OCI-LY3 (cell line): ENCODE data around the gene NAA35.

Experiments used
- H2AFZ ChIP-seq: fragments of 200-600, 300-600 bp; shearing (Covaris generic); 2 replicates; pipeline ENCODE4 v1.6.0; 2014; ENCODE audit warnings: antibody characterized with exemption, low read depth, low read length
- H3K27ac ChIP-seq: fragments of 200-600, 300-600 bp; sonication (generic); 2 replicates; pipeline ENCODE4 v1.5.1; 2014; ENCODE audit warnings: mild to moderate bottlenecking, low read length, moderate library complexity, mixed read lengths
- H3K27me3 ChIP-seq: fragments of 200-600, 300-600 bp; sonication (generic); 2 replicates; pipeline ENCODE4 v1.6.1; 2014; ENCODE audit warnings: low read depth, low read length, mixed read lengths
- H3K36me3 ChIP-seq: fragments of 200-600, 300-600 bp; sonication (generic); replicated peaks from 2 replicates; pipeline ENCODE3; 2014; ENCODE audit warnings: low read depth, low read length, mixed read lengths
- H3K4me1 ChIP-seq: fragments of 300-600, 200-600 bp; sonication (generic); 2 replicates; pipeline ENCODE4 v1.6.1; 2014; ENCODE audit warnings: low read length, mixed read lengths
- H3K4me2 ChIP-seq: fragments of 200-600, 300-600 bp; sonication (generic); 2 replicates; pipeline ENCODE4 v1.6.1; 2014; ENCODE audit warnings: low read length, mixed read lengths
- H3K4me3 ChIP-seq: fragments of 300-600, 200-600 bp; sonication (generic); 2 replicates; pipeline ENCODE4 v1.5.1; 2014; ENCODE audit warnings: antibody characterized with exemption, mild to moderate bottlenecking, low read length, moderate library complexity
- H3K79me2 ChIP-seq: fragments of 300-600, 200-600 bp; shearing (Covaris generic); 2 replicates; pipeline ENCODE4 v1.6.1; 2014; ENCODE audit warnings: mild to moderate bottlenecking, low read length, mixed read lengths
- H3K9ac ChIP-seq: fragments of 300-600, 200-600 bp; shearing (Covaris generic); 2 replicates; pipeline ENCODE4 v1.6.0; 2014; ENCODE audit warnings: mild to moderate bottlenecking, low read length, moderate library complexity
- H3K9me3 ChIP-seq: fragments of 200-600, 300-600 bp; shearing (Covaris generic); 2 replicates; pipeline ENCODE4 v1.6.1; 2014; ENCODE audit warnings: low read length, mixed read lengths; ENCODE audit not compliant: insufficient read depth
- H4K20me1 ChIP-seq: fragments of 200-600, 300-600 bp; sonication (generic); 2 replicates; pipeline ENCODE4 v1.6.1; 2016; ENCODE audit warnings: low read length, mixed read lengths; ENCODE audit not compliant: insufficient read depth
- EZH2phosphoT487 ChIP-seq: fragments of 200-600 bp; shearing (Covaris generic); IDR thresholded peaks from 2 replicates; pipeline ENCODE4 v1.6.1; 2018; ENCODE audit warnings: antibody characterized with exemption, mixed run types, low read depth
- TF ChIP-seq, protein P1 (sequence below): fragments of 200-600, 300-600 bp; sonication (generic); IDR thresholded peaks from 2 replicates; pipeline ENCODE4 v1.5.1; 2014; ENCODE audit warnings: antibody characterized with exemption, low read length, low read depth

NAA35 gene

DNA sequence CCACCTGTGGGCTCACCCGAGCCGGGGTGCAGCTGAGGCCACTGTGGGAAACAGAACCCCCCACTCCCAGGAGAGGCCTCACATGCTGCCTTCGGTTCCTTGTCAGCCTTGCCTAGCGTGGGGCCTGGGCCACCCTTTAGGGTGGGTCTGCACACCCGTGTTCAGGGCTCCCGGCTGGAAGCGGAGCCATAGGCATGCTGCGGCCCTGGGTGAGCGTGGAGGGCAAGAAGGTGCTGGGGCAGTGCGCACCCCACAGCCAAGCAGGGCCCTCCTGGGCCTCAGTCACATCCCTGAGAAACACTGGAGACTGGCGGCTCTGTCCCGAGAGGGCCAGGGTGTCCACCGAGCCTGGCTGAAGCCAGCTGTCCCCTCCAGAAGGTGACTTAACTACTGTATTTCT lies 116.5 kb downstream of the NAA35 start:
- H3K27ac ChIP-seq, result no peak overlapping the region
- H3K27me3 ChIP-seq, result no peaks in the 10 kb centered on the region
- H3K9ac ChIP-seq, result no peak overlapping the region
- no peak for TF ChIP-seq EZH2phosphoT487
- TF ChIP-seq, protein P1, sequence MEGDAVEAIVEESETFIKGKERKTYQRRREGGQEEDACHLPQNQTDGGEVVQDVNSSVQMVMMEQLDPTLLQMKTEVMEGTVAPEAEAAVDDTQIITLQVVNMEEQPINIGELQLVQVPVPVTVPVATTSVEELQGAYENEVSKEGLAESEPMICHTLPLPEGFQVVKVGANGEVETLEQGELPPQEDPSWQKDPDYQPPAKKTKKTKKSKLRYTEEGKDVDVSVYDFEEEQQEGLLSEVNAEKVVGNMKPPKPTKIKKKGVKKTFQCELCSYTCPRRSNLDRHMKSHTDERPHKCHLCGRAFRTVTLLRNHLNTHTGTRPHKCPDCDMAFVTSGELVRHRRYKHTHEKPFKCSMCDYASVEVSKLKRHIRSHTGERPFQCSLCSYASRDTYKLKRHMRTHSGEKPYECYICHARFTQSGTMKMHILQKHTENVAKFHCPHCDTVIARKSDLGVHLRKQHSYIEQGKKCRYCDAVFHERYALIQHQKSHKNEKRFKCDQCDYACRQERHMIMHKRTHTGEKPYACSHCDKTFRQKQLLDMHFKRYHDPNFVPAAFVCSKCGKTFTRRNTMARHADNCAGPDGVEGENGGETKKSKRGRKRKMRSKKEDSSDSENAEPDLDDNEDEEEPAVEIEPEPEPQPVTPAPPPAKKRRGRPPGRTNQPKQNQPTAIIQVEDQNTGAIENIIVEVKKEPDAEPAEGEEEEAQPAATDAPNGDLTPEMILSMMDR, result no peak
- no peak overlapping the region for H3K4me3 ChIP-seq
- H3K9me3 ChIP-seq, result no peaks in the 10 kb centered on the region
- no peak overlapping the region for H2AFZ ChIP-seq
- no peaks in the 10 kb centered on the region for H3K36me3 ChIP-seq
- no peak overlapping the region for H3K4me2 ChIP-seq
- H4K20me1 ChIP-seq, result peaks cover 8% of the 10 kb centered on the region; the same call in 1 of the 2 replicates
- H3K4me1 ChIP-seq, result no peaks in the 10 kb centered on the region
- no peaks in the 10 kb centered on the region for H3K79me2 ChIP-seq

DNA sequence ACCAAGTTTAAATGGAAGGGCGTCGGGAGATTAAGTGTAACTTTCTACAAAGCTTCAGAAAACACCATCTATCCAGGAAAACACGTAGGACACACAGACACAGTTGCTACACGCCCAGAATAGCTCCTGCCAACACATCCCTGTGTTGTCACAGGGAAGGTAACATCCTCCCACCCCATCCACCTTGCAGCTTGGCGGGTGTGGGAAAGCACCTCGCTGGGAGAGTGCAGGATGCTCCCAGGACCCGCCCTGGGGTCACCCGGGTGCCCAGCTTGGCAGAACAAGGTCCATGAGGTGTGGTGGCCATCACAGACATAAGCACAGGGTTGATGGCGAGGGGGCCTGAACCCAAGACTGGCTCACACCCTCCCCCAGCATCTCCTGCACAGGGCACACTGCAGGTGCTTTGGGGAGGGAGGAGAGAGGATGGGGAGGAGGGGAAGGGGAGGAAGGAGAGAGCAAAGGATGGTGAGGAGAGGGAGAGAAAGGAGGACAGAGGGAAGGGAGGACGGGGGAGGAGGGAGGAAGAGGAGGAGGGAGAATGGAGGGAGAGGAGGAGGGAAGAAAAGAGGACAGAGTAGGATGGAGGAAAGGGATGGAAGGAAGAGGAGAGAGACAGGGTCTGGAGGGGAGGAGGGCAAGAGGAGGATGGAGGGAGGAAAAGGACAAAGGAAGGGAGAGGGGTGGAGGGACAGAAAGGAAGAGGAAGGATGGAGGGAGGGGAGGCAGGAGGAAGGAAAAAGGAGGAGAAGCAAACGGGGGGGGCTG lies 121.2 kb downstream of the NAA35 start:
- Histone ChIP-seq H3K79me2 (no peaks in the 10 kb centered on the region), H3K4me3 (no peak overlapping the region), H3K27ac (no peak overlapping the region), H3K4me1 (no peaks in the 10 kb centered on the region), H3K4me2 (no peak overlapping the region), H3K9ac (no peak overlapping the region), H3K36me3 (no peaks in the 10 kb centered on the region), H3K27me3 (no peaks in the 10 kb centered on the region), H4K20me1 (peaks cover 6% of the 10 kb centered on the region; the same call in 1 of the 2 replicates), H3K9me3 (no peaks in the 10 kb centered on the region), H2AFZ (no peak overlapping the region)
- TF ChIP-seq, protein P1, result no peak
- no peak for TF ChIP-seq EZH2phosphoT487

DNA sequence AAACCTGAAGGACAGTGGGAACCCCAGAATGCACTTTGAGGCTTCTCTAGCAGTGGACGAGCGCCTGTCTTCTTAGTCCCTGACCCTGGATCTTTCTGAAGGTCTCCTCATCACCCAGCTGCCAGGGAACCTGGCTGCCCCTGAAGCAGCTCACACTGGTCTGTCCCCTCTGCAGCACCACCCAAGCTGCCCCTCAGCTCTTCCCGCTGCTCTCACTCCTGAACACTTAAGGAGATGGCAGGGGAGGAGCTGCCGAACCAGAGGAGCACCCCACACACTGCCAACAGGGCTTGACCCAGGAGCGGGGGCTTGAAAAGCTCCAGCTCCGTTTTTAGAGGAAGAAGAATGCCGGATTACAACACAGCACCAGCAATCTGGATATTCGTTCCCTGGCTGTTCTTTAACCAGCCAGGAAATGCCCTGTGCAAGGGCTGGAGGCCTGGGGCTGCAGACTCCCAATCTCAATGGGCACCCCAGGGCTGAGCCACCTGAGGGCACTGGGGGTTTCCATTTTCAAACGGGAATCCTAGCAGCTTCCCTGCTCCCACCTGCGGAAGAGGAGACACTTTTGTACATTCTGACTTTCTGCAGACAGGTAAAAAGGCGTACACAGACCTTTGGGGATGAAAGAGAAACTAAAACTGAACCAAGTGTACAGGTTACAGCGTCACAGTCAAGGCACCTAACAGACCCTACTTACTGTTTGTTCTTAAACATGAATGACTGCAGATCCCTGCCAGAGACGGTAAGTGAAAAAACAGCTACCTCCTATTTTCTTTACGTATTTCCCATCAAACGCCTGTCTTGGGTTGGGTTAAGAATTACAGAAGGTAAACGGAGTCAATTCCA lies 122.1 kb downstream of the NAA35 start:
- no peak overlapping the region for H3K9ac ChIP-seq
- no peak overlapping the region for H2AFZ ChIP-seq
- H3K27ac ChIP-seq, result no peak overlapping the region
- H3K9me3 ChIP-seq, result no peaks in the 10 kb centered on the region
- no peaks in the 10 kb centered on the region for H3K36me3 ChIP-seq
- H3K27me3 ChIP-seq, result no peaks in the 10 kb centered on the region
- no peaks in the 10 kb centered on the region for H3K79me2 ChIP-seq
- no peak for TF ChIP-seq EZH2phosphoT487
- TF ChIP-seq, protein P1, result no peak
- H3K4me2 ChIP-seq, result no peak overlapping the region
- no peaks in the 10 kb centered on the region for H3K4me1 ChIP-seq
- H3K4me3 ChIP-seq, result no peak overlapping the region
- H4K20me1 ChIP-seq, result peaks cover 6% of the 10 kb centered on the region; the same call in 1 of the 2 replicates

GRCh38 chr9:86064220-86064619 lies 123.3 kb downstream of the NAA35 start:
- Histone ChIP-seq H3K4me2 (no peak overlapping the region), H3K9ac (no peak overlapping the region), H3K27me3 (no peaks in the 10 kb centered on the region), H3K27ac (no peak overlapping the region), H3K9me3 (no peaks in the 10 kb centered on the region), H4K20me1 (peaks cover 6% of the 10 kb centered on the region; the same call in 1 of the 2 replicates), H2AFZ (no peak overlapping the region), H3K4me1 (no peaks in the 10 kb centered on the region), H3K4me3 (no peak overlapping the region), H3K79me2 (no peaks in the 10 kb centered on the region), H3K36me3 (no peaks in the 10 kb centered on the region)
- no peak for TF ChIP-seq EZH2phosphoT487
- TF ChIP-seq, protein P1, result no peak
